ENCODE measurements around the gene CC2D1A.
A peak's percentile ranks its signal among the peaks of the same experiment; 100 is the strongest.

Gene CC2D1A

DNA sequence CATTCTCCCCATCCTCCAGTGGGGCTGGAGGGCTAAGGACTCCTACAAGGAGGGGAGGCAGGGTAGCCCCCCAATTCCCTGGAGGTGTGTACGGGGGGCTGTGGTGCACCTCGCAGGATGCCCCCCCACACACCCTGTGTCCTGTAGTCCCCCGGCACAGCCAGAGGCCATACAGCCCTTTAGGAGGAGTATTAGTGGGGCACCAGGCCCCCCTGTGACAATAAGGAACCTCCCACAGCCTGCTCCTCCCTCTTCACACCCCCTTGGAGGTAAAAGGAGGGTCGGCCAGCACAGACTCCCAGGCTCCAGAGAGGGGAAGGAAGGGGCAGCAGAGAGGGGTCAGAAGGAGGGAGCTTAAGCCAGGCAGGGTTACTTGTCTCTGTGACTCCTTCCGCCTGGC, 29.2 kb upstream of the CC2D1A start, which contains the start of gene NANOS3:
Gene NANOS3 (plus strand): TSS at position 301 of the 400 bp plus-strand sequence. CDS start 115 bp downstream, outside the sequence.
- TF ChIP-seq ZNF70 (CRISPR knock-in tag; IDR thresholded peaks at IDR 0.05) (no peak), ZC3H10 (CRISPR knock-in tag; IDR thresholded peaks at IDR 0.05) (no peak), PPARA (CRISPR knock-in tag; IDR thresholded peaks at IDR 0.05; ENCODE audit: borderline replicate concordance) (no peak), ESRRG (CRISPR knock-in tag; IDR thresholded peaks at IDR 0.05) (no peak), RARB (CRISPR knock-in tag; IDR thresholded peaks at IDR 0.05) (no peak), SNAI2 (CRISPR knock-in tag; IDR thresholded peaks at IDR 0.05) (no peak), ARNTL (CRISPR knock-in tag; IDR thresholded peaks at IDR 0.05; ENCODE audit: borderline replicate concordance, low read depth) (no peak), ZNF565 (CRISPR knock-in tag; conservative IDR thresholded peaks at IDR 0.05; ENCODE audit: low read depth) (no peak), ISL1 (CRISPR knock-in tag; IDR thresholded peaks at IDR 0.05) (no peak), ZFP30 (CRISPR knock-in tag; IDR thresholded peaks at IDR 0.05) (no peak), ZFP3 (CRISPR knock-in tag; IDR thresholded peaks at IDR 0.05) (no peak), TOX (CRISPR knock-in tag; IDR thresholded peaks at IDR 0.05; ENCODE audit: borderline replicate concordance) (no peak), OSR1 (CRISPR knock-in tag; IDR thresholded peaks at IDR 0.05) (no peak), BACH2 (CRISPR knock-in tag; IDR thresholded peaks at IDR 0.05; ENCODE audit: borderline replicate concordance) (no peak)
- TF ChIP-seq, protein P1, sequence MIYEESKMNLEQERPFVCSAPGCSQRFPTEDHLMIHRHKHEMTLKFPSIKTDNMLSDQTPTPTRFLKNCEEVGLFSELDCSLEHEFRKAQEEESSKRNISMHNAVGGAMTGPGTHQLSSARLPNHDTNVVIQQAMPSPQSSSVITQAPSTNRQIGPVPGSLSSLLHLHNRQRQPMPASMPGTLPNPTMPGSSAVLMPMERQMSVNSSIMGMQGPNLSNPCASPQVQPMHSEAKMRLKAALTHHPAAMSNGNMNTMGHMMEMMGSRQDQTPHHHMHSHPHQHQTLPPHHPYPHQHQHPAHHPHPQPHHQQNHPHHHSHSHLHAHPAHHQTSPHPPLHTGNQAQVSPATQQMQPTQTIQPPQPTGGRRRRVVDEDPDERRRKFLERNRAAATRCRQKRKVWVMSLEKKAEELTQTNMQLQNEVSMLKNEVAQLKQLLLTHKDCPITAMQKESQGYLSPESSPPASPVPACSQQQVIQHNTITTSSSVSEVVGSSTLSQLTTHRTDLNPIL (CRISPR knock-in tag; IDR thresholded peaks at IDR 0.05; ENCODE audit: low read depth): no peak
- TF ChIP-seq, protein P2, sequence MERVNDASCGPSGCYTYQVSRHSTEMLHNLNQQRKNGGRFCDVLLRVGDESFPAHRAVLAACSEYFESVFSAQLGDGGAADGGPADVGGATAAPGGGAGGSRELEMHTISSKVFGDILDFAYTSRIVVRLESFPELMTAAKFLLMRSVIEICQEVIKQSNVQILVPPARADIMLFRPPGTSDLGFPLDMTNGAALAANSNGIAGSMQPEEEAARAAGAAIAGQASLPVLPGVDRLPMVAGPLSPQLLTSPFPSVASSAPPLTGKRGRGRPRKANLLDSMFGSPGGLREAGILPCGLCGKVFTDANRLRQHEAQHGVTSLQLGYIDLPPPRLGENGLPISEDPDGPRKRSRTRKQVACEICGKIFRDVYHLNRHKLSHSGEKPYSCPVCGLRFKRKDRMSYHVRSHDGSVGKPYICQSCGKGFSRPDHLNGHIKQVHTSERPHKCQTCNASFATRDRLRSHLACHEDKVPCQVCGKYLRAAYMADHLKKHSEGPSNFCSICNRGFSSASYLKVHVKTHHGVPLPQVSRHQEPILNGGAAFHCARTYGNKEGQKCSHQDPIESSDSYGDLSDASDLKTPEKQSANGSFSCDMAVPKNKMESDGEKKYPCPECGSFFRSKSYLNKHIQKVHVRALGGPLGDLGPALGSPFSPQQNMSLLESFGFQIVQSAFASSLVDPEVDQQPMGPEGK (CRISPR knock-in tag; IDR thresholded peaks at IDR 0.05; ENCODE audit: borderline replicate concordance): no peak
- ATAC-seq: no peak

DNA sequence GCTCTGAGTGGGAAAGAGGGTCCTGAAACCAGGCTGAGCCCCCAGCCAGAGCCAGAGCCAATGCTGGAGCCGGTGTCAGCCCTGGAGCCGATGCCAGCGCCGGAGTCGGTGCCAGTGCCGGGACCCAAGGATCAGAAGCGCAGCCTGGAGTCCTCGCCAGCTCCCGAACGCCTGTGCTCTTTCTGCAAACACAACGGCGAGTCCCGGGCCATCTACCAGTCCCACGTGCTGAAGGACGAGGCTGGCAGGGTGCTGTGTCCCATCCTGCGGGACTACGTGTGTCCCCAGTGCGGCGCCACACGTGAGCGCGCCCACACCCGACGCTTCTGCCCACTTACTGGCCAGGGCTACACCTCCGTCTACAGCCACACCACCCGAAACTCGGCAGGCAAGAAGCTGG, 28.7 kb upstream of the CC2D1A start:
- no peak for ATAC-seq

DNA sequence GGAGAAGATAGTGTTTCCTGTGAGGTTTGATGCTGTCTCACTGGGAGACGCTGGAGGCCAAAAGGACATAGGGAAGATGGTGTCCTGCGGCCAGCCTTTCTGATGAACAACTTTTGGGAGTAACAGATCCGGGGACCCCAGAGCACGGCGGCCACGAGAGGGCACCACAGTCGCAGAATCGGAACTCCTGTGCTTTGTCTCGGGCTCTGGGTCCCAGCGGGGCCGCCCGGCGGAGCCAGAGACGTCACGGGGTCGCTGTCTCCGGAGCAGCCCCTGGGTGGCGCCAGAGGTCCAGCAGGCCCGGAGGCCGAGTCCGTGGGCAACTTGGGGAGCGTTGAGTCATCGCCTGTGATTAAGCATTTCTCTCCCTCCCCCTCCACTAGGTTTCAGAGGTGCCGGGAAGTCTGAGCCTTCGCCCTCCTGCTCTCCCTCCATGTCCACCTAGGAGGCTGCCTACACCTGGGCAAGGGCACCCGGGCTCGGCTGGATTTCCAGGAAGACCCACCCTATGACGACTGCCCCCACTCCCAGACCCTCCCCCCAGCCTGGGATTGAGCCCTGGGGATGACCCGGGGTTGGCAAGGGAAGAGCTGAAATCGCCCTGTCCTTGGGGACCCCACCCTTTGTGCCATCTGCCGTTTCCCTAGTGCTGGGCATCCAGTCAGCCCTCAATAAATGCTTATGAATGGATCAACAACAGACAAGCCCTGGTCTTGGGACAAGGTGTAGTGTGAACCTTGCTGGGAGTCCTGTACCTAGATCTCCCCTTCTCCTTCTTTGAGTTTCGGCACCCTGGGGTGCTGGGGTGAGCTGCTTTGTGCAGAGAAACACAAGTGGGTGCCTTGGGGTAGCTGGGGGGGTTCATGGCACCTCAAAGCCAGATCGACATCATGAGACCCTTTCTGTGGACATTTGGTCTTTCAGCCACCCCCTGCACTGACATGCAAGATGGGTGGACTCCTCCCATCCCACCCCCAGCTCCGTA, 25.6 kb upstream of the CC2D1A start:
- ATAC-seq: peak; percentile 94
- no peak for TF ChIP-seq ARNTL (CRISPR knock-in tag; IDR thresholded peaks at IDR 0.05; ENCODE audit: borderline replicate concordance, low read depth)
- no peak for TF ChIP-seq RARB (CRISPR knock-in tag; IDR thresholded peaks at IDR 0.05)
- no peak for TF ChIP-seq CSDC2 (CRISPR knock-in tag; IDR thresholded peaks at IDR 0.05)
- TF ChIP-seq, protein P2 (CRISPR knock-in tag; IDR thresholded peaks at IDR 0.05; ENCODE audit: borderline replicate concordance): 0 out of 2 replicates have a peak, but pooled peaks have one; percentile 28
- TF ChIP-seq, protein P3, sequence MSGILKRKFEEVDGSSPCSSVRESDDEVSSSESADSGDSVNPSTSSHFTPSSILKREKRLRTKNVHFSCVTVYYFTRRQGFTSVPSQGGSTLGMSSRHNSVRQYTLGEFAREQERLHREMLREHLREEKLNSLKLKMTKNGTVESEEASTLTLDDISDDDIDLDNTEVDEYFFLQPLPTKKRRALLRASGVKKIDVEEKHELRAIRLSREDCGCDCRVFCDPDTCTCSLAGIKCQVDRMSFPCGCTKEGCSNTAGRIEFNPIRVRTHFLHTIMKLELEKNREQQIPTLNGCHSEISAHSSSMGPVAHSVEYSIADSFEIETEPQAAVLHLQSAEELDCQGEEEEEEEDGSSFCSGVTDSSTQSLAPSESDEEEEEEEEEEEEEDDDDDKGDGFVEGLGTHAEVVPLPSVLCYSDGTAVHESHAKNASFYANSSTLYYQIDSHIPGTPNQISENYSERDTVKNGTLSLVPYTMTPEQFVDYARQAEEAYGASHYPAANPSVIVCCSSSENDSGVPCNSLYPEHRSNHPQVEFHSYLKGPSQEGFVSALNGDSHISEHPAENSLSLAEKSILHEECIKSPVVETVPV (CRISPR knock-in tag; IDR thresholded peaks at IDR 0.05): no peak
- TF ChIP-seq ZNF8 (CRISPR knock-in tag; IDR thresholded peaks at IDR 0.05): no peak
- TF ChIP-seq, protein P4, sequence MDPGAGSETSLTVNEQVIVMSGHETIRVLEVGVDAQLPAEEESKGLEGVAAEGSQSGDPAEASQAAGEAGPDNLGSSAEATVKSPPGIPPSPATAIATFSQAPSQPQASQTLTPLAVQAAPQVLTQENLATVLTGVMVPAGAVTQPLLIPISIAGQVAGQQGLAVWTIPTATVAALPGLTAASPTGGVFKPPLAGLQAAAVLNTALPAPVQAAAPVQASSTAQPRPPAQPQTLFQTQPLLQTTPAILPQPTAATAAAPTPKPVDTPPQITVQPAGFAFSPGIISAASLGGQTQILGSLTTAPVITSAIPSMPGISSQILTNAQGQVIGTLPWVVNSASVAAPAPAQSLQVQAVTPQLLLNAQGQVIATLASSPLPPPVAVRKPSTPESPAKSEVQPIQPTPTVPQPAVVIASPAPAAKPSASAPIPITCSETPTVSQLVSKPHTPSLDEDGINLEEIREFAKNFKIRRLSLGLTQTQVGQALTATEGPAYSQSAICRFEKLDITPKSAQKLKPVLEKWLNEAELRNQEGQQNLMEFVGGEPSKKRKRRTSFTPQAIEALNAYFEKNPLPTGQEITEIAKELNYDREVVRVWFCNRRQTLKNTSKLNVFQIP (CRISPR knock-in tag; IDR thresholded peaks at IDR 0.05; ENCODE audit: borderline replicate concordance, low read depth): no peak

More for the DNA sequence above, 28.7 kb upstream of the CC2D1A start:
- TF ChIP-seq, protein P5, sequence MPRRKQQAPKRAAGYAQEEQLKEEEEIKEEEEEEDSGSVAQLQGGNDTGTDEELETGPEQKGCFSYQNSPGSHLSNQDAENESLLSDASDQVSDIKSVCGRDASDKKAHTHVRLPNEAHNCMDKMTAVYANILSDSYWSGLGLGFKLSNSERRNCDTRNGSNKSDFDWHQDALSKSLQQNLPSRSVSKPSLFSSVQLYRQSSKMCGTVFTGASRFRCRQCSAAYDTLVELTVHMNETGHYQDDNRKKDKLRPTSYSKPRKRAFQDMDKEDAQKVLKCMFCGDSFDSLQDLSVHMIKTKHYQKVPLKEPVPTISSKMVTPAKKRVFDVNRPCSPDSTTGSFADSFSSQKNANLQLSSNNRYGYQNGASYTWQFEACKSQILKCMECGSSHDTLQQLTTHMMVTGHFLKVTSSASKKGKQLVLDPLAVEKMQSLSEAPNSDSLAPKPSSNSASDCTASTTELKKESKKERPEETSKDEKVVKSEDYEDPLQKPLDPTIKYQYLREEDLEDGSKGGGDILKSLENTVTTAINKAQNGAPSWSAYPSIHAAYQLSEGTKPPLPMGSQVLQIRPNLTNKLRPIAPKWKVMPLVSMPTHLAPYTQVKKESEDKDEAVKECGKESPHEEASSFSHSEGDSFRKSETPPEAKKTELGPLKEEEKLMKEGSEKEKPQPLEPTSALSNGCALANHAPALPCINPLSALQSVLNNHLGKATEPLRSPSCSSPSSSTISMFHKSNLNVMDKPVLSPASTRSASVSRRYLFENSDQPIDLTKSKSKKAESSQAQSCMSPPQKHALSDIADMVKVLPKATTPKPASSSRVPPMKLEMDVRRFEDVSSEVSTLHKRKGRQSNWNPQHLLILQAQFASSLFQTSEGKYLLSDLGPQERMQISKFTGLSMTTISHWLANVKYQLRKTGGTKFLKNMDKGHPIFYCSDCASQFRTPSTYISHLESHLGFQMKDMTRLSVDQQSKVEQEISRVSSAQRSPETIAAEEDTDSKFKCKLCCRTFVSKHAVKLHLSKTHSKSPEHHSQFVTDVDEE (CRISPR knock-in tag; IDR thresholded peaks at IDR 0.05): no peak
